ENCODE data around the gene GSS. TPM values are rescaled to one million over a fixed set of nuclear protein-coding genes. Genes with fewer than 3 reads are reported as not detected.

GSS gene
- total RNA-seq, 4 donors from 2014 or later: 14.1 to 33.0 (median 23.8) TPM

GRCh38 chr20:34956751-34957472, 1.3 kb upstream of the GSS start:
- ATAC-seq (no peak), DNase-seq (no peak)
- H3K27me3 ChIP-seq: no peaks in the 10 kb centered on the region
- no peaks in the 10 kb centered on the region for H3K36me3 ChIP-seq
- intact Hi-C loops (cut with DNase I; ENCODE audit: low total_unique reads) (loop anchor here (10.0 kb wide), 1 partner anchor 138 kb away; the partner anchor contains the start of gene TRPC4AP), in situ Hi-C loops (cut with MboI; ENCODE audit: low sequenced_read_pairs in 4 of 4) (loop anchor here in 3 of 4 donors (5.0 kb wide), 1 partner anchor 85 kb away; the partner anchor contains the start of gene GGT7 (in 3 of the 3))
- peak overlapping the region in 3 of 4 donors; percentile 86 to 98 (median 96) for H3K27ac ChIP-seq
- peaks cover 21 to 42% of the 10 kb centered on the region in 2 donors for H3K4me1 ChIP-seq
- TF ChIP-seq CTCF (IDR thresholded peaks at IDR 0.05 in 4 of 5, conservative IDR thresholded peaks at IDR 0.05 in 1 of 5): no peak
- no peak for TF ChIP-seq POLR2A (IDR thresholded peaks at IDR 0.05)
- no peaks in the 10 kb centered on the region for H3K9me3 ChIP-seq
- H3K4me3 ChIP-seq: no peak overlapping the region

GRCh38 chr20:34956041-34956458, 444 bp upstream of the GSS start:
- in situ Hi-C loops (cut with MboI; ENCODE audit: low sequenced_read_pairs in 4 of 4): loop anchor here in 3 of 4 donors (5.0 kb wide), 1 partner anchor 84 kb away; the partner anchor contains the start of gene GGT7 (in 3 of the 3)
- H3K4me3 ChIP-seq: peak overlapping the region; percentile 58 to 97 (median 80)
- H3K4me1 ChIP-seq: peaks cover 27 to 51% of the 10 kb centered on the region in 2 donors
- peak overlapping the region; percentile 83 to 98 (median 91) for H3K27ac ChIP-seq
- intact Hi-C loops (cut with DNase I; ENCODE audit: low total_unique reads): loop anchor here (10.0 kb wide), 1 partner anchor 139 kb away; the partner anchor contains the start of gene TRPC4AP
- TF ChIP-seq CTCF (IDR thresholded peaks at IDR 0.05 in 4 of 5, conservative IDR thresholded peaks at IDR 0.05 in 1 of 5) (peak in 2 of 5 experiments; percentile 12 to 34), POLR2A (IDR thresholded peaks at IDR 0.05) (no peak)
- DNase-seq: no peak
- no peak for ATAC-seq
- H3K36me3 ChIP-seq: no peaks in the 10 kb centered on the region
- H3K27me3 ChIP-seq: no peaks in the 10 kb centered on the region
- no peaks in the 10 kb centered on the region for H3K9me3 ChIP-seq

- H3K27ac ChIP-seq: peak overlapping the region; percentile 83 to 98 (median 91)
- H3K27me3 ChIP-seq: no peaks in the 10 kb centered on the region
- peaks cover 27 to 49% of the 10 kb centered on the region in 2 donors for H3K4me1 ChIP-seq
- TF ChIP-seq POLR2A (IDR thresholded peaks at IDR 0.05) (no peak), CTCF (IDR thresholded peaks at IDR 0.05 in 4 of 5, conservative IDR thresholded peaks at IDR 0.05 in 1 of 5) (no peak)
- in situ Hi-C loops (cut with MboI; ENCODE audit: low sequenced_read_pairs in 4 of 4): loop anchor here in 3 of 4 donors (5.0 kb wide), 1 partner anchor 83 kb away; the partner anchor contains the start of gene GGT7 (in 3 of the 3)
- DNase-seq (peak; percentile 62 to 81), ATAC-seq (peak; percentile 56 to 58)
- H3K9me3 ChIP-seq: no peaks in the 10 kb centered on the region
- intact Hi-C loops (cut with DNase I; ENCODE audit: low total_unique reads): loop anchor here (1.0 to 10.0 kb wide), 3 partner anchors 79 to 140 kb away; partner anchors contain the start of genes ACSS2 and TRPC4AP
- H3K36me3 ChIP-seq: no peaks in the 10 kb centered on the region
- H3K4me3 ChIP-seq: peak overlapping the region; percentile 58 to 97 (median 80)
These were observed 739 bp downstream of the GSS start for GRCh38 chr20:34954904-34955230.

- intact Hi-C loops (cut with DNase I; ENCODE audit: low total_unique reads): loop anchor here (2.0 to 10.0 kb wide), 2 partner anchors 119 to 141 kb away; partner anchors contain the start of gene TRPC4AP
- no peak for DNase-seq
- Histone ChIP-seq H3K27ac (peak overlapping the region; percentile 83 to 98 (median 91)), H3K27me3 (no peaks in the 10 kb centered on the region), H3K36me3 (no peaks in the 10 kb centered on the region), H3K4me1 (peaks cover 27 to 53% of the 10 kb centered on the region in 2 donors), H3K4me3 (no peak overlapping the region), H3K9me3 (no peaks in the 10 kb centered on the region)
- TF ChIP-seq POLR2A (IDR thresholded peaks at IDR 0.05) (no peak), CTCF (IDR thresholded peaks at IDR 0.05 in 4 of 5, conservative IDR thresholded peaks at IDR 0.05 in 1 of 5) (no peak)
- no peak for ATAC-seq
- in situ Hi-C loops (cut with MboI; ENCODE audit: low sequenced_read_pairs in 4 of 4): no loop called here
These were observed 1.6 kb downstream of the GSS start for GRCh38 chr20:34953960-34954359.
